AG09319 (cell line): ENCODE measurements around the gene ERC2.

ENCODE experiments used
- DNase-seq: peaks from one replicate; pipeline ENCODE4 v3.0.0-alpha.2; 2010; ENCODE audit warnings: low read depth; ENCODE audit errors: extremely low read depth
- CTCF ChIP-seq: IDR thresholded peaks from 2 replicates; pipeline ENCODE4 v1.5.1; 2011; ENCODE audit warnings: low read depth, mild to moderate bottlenecking, inconsistent platforms, low read length, moderate library complexity

ERC2 gene

DNA sequence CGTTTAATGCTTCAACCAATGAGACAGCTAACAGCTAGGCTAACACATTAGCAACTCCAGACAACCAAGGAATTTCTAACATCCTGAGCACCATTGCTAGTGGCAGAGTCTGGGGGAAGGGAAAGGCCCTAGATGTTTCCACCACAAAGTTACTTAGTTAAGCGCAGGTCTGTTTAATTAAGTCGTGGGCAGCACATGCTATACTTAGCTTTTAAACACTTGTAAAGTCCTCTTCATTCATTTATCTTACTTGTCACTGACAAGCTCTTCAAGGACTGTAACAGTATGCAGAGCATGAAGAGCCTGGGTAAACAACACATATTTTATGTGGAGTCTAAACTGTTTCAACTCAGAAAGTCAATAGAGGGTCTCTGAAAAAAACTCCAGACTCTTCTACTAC lies 760.0 kb downstream of the ERC2 start:
- no peak for DNase-seq
- TF ChIP-seq CTCF, result no peak

DNA sequence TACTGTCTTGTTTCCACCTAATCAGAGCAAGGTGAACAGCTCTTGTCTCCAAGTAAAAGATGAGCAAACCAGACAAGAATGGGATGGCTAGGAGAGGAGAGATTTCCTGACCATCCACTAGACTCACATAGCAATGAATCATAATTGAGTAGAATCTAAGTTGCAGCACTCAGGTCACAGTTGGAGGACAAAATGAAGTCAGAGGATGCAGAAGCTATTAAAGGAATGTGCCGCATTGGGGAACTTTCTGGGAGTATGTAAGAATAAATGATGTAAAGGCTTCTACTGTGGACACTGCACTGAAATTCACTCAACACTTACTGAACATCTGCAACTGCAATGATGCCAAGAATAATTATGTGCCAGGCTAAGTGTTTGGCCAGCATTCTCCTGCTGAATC lies 763.7 kb downstream of the ERC2 start:
- no peak for DNase-seq
- TF ChIP-seq CTCF, result no peak

DNA sequence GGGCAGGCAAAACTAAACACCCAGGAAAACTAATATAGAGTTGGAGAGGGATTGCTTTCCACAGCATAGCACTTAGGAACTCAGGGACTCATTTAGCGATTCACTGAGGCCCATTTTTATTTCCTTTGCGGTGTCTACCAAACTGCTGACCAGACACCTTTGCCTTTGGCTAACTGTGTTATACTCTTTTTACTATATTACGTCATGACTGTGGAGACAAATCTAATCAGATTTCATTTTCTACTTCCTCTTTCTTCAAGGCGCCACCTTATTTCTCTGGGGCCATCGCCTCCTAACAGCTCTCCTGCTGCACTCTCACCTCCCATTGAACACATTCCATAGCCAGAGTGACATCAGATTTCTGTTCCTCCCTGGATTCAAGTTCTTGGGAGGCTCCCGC lies 765.4 kb downstream of the ERC2 start:
- no peak for TF ChIP-seq CTCF
- DNase-seq, result no peak

DNA sequence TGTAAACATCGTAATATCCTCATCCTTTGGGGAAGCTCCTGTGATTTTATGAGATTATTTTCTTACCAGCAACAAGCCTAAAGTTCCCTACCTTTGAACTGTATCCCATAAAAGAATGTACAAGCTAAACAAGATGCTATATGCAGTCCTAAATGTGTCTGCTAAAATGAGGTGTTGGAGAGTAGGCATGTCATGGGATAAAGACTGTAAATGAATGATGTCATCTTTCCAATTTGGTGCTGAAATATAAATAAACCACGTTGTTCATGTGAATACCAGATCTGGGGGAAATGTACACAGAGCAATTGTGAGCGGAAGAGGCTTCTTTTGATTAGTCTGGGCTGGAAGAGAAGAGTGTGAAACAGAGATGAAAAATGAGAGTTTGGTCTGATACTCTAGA lies 766.3 kb downstream of the ERC2 start:
- TF ChIP-seq CTCF, result no peak
- DNase-seq, result no peak

GRCh38 chr3:55698831-55699230 lies 769.4 kb downstream of the ERC2 start:
- DNase-seq, result no peak
- no peak for TF ChIP-seq CTCF

GRCh38 chr3:55697177-55697865 lies 770.9 kb downstream of the ERC2 start:
- no peak for DNase-seq
- no peak for TF ChIP-seq CTCF

DNA sequence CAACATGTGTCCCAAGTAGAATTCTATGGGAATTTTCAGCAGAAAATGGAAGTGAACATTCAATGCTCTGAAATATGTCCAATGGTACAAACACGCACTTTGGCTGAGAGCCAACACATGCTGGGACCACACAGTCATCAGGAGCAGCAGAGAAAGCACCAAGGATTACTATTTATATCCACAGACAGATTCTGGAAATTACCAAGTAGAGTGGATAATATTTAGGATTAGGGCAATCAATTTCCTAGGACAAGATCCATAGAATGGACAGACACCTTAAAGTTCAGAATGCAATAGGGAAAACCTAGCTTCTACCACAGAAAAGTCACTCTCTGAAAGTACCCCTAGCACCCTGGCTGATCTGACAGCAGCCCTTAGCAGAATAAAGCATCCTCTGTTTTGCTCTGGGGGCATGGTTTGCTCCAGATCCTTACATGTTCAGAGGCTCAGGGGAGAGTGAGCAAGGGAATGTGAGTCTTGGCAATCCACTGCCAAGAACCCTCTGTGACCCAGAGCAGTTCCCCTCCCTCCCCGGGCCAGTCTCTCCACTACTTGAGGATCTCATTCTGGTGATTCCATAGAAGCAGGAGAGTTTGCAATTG lies 775.2 kb downstream of the ERC2 start:
- no peak for DNase-seq
- no peak for TF ChIP-seq CTCF
